Measurements from ENCODE around the gene PDE8A.
"Not testable (repeated sequence)": the region's sequence is repeated elsewhere in the genome, so short reads cannot be mapped to it uniquely, and the experiment has no call there.

PDE8A gene

DNA sequence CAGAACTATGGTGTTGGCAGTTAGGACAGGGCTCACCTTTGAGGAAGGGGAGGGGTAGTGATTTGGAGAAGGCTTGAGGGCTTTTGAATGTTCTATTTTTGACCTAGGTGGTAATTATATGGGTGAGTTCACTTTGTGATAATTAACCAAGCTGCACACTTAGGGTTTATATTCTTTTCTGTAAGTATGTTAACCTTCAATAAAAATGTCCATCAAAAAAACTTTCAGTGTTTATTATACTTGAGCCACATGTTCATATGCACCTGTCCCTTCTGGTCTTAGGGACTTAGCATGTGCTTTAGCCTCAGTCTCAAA is 28.4 kb downstream of the PDE8A start:
- no peak for DNase-seq (ENCODE audit: low read depth)

DNA sequence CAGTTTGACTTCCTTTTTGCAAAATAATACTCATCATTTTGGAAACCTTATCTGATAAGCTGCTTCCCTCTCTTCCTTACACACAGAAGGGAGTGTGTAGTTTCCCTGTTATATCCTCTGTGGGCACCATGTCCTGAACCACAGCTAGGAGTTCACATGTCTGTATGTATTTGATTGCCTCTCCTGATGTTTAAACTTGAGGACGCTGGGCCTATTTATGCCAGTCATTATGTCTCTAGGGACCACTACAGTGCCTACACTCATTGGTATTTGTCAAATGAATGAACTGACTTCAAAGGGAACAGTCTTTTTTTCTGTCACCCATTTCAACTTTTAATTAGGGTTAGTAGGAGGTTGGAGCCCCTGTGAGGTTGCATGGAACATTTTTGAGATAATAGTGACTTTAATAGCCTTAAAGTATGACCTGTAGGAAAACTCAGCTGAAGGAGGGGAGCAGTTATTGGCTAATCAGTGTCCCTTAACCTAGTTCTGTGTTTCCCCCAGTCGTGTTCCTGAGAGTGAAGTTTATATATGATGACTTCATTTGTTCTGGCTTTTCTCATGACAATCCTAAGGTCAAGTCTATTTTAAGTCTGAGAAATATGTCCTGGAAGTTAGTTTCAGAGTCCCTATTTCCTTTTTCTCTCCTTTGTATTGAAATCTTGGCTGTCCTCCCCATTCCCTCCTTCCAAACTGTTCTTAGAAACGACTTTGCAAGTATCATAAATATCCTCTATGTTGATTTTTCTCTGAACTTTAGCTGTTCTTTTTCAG is 28.9 kb downstream of the PDE8A start:
- no peak for DNase-seq (ENCODE audit: low read depth)

DNA sequence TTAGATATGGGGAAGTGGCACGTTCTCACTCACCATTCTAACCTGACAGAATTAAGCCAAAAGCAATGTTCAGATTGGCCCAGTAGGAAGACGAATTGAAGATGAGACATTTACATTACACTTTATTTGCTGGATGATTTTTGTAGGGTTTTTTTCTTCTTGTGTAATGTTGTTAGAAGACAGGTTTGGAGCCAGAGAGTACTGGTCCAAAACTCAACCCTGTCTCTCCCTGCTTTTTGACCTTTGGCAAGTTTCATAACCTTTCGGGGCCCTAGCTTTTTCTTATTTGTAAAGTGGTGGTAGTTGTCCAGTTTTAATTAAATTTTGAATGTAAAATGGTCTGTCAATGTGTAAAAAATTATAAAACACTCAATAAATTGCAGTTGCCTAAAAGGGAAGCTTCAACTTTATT is 29.5 kb downstream of the PDE8A start:
- no peak for DNase-seq (ENCODE audit: low read depth)

DNA sequence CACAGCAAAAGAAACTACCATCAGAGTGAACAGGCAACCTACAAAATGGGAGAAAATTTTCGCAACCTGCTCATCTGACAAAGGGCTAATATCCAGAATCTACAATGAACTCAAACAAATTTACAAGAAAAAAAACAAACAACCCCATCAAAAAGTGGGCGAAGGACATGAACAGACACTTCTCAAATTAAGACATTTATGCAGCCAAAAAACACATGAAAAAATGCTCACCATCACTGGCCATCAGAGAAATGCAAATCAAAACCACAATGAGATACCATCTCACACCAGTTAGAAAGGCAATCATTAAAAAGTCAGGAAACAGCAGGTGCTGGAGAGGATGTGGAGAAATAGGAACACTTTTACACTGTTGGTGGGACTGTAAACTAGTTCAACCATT is 30.1 kb downstream of the PDE8A start:
- not testable (repeated sequence) for DNase-seq (ENCODE audit: low read depth)

DNA sequence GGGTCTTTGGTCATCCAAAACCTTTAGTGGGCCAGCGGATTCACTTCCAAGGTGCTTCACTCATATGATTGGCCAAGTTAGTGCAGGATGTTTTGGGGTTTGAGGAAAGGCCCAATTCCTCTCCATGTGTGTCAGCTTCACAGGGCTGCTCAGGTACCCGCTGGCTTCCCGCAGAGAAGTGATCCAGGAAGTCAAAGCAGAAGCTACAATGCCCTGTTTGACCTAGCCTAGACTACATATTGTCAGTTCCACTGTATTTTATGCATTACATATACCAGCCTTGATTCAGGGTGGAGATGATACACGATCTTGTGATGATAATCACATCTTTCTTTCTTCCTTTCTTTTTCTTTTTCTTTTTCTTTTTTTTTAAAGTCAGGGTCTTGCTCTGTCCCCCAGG is 32.1 kb downstream of the PDE8A start:
- no peak for DNase-seq (ENCODE audit: low read depth)

DNA sequence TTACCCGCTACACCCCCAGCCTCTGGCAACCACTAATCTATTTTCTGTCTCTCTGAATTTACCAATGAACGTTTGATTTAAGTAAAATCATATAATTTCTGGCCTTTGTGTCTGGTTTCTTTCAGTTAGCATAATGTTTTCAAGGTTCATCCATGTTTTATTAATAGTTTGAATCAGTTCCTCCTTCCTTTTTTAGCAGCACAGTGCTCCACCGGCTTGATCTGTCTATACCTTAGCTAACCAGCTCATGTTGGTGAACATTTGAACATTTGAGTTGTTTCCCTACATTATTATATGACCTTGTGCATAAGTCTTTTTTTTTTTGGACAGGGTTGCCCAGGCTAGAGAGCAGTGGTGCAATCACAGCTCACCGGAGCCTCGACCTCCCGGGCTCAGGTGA is 33.3 kb downstream of the PDE8A start:
- DNase-seq (ENCODE audit: low read depth), result no peak

DNA sequence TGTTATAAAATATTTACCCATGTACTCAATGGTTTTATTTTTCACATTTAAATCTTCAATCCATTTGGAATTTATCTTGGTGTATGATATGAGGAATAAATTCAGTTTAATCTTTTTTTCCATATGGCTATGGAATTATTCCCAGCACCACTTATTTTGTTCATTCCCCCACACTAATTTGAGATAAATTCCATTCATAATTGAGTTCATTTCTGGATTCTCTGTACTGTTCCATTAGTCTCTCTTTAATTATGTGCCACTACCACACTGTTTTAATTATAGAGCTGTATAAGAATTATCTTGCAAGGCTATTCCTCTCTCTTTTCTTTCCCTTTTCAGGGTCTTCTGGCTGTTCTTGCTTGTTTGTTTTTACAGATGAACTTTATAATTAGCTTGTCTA is 34.6 kb downstream of the PDE8A start:
- no peak for DNase-seq (ENCODE audit: low read depth)

DNA sequence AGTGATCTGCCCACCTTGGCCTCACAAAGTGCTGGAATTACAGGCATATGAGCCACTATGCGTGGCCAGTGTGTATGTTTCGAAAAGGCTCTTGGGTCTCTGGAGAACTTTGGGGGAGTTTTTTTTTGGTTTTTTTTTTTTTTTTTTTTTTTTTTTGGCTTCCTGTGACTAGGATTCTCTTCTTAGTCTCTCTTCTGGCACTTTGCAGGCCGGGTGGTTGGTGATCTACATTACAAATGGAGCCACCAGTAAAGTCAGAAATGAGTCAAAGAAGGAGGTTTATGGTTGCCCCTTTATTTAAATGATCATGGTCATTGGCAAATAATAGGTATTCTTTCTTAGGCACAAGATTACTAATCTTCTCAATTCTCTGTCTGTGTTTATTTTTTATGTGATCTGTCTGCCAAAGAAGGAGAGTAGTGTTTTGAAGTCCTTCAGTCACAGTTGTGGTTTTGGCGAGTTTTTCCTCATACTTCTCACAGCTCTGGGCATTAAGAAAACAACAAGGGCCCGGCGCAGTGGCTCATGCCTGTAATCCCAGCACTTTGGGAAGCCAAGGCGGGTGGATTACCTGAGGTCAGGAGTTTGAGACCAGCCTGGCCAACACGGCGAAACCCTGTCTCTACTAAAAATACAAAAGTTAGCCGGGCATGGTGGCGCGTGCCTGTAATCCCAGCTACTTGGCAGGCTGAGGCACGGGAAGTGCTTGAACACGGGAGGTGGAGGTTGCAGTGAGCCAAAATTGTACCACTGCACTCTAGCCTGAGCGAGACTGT is 38.3 kb downstream of the PDE8A start:
- no peak for DNase-seq (ENCODE audit: low read depth)

DNA sequence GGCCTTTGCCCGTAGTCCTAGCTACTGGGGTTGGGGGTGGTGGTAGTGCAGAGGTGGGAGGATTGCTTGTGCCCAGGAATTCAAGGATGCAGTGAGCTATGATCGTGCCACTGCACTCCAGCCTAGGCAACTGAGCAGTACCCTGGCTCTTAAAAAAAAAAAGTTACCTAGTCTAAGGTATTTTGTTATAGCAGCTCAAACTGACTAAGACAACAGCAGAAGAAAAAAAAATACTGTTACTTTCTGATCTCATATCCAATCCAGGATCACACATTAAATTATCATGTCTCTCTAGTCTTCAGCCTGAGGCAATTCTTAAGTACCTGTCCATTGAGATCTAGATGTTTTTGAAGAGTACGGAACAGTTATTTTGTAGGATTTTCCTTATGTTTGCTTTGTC is 39.8 kb downstream of the PDE8A start:
- no peak for DNase-seq (ENCODE audit: low read depth)

DNA sequence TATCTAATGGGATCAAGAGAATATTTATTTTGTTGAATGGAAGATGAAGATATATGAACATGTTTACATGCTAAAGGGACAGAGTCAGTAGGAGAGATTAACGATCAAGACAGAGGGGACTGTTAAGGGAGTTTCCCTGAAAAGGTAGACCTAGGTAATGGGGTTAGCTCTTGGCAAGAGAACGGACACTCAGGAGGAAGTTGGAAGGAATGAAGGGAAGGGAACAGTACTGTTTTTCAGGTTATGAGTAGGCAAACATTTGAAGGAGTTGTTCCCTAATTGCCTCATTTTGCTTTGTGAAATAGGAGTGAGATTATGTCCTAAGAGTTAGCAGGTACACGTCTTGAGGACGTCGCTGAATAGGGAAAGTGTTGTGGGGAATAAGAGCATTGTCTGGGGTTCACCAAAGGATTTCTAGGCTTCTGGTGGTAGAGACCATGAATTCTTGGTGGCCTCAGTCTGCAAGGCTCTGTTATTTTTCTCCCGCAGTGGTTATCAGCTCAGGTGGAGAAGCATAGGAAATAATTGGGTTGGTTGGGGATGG is 41.3 kb downstream of the PDE8A start:
- no peak for DNase-seq (ENCODE audit: low read depth)

DNA sequence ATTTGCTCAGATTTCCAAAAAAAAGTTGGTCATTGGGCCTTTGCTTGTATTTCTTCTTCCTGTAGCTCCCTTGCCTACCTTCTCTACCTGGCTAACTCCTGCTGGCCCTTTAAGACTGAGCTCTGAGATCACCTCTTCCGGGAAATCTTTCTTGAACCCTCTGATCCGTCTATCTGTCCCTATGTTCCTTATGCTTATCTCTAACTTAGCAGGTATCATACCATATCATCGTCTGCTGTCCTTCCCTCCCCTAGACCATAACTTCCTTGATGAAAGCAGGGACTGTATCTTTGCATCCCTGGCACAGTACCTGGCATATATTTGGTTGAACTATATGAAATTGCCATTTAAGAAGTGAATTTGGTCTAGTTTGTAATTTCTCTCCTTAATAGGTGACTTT is 42.3 kb downstream of the PDE8A start:
- no peak for DNase-seq (ENCODE audit: low read depth)

DNA sequence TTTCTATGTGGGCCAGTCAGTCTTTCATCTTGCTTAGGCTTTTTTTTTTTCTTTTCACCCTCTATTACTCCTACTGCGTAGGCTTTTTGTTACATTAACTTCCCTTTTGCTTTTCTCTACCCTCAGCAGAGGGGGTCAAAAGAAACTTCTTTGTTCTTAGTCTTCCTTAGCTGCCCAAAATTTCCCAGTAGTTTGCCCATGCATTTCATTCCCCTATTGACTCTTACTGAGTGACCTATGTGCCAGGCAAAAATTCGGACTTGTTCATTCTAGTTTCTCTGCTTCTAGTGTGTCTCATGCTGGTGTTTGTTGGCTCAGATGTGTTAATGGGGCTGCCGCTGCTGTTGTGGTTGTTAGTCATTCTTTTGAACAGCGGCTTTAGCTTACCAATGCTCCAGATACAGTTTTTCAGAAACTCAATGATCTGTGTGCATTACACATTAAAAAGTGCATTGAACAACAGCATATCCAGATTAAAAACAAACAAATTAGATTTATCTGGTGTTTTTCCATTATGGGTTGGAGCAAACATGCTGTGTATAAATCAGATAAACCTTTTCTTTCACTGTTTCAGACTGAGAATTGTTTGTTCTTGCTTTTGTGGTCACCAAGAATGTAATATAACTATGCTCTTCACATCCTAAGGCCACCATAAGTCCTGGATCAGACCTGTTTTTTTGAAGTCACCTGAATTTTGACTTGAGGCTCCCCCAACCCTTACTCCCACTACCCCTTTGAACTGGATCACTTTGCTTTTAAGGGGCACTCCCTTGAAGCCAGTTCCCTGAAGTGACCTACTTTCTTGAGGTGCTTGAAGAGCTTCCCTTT is 43.1 kb downstream of the PDE8A start:
- no peak for DNase-seq (ENCODE audit: low read depth)

DNA sequence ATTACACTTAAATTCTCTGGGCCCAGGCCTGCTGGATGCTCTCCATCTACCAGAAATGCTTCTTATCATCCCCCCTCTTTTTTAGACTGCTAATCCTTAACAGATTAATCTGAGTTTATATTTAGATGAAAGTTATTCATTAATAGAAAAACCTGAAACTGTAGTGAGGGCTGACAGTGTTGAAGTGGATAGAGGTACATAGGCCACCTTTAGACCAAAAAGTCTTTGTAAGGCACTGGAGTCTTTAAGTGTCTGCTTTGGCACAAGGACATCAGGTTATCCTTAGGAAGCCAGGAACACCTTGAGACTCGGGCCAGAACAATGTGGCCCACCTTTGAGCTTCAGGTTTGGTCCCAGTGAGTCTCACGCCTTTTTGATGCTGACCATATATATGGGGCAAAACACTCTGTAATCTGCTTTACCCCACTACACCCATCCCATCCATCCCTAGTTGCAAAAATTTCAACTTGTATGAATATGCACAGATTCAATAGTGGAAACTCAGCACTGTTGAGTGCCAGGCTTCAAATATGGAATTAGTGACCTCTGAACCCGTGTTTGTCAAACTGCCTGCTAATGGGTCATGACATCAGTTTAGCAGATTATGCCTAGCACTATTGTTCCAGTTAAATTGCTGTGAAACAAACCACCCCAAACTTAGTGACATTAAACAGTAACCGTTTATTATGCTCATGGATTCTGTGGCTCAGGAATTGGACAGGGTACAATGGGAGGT is 44.0 kb downstream of the PDE8A start:
- DNase-seq (ENCODE audit: low read depth), result no peak

DNA sequence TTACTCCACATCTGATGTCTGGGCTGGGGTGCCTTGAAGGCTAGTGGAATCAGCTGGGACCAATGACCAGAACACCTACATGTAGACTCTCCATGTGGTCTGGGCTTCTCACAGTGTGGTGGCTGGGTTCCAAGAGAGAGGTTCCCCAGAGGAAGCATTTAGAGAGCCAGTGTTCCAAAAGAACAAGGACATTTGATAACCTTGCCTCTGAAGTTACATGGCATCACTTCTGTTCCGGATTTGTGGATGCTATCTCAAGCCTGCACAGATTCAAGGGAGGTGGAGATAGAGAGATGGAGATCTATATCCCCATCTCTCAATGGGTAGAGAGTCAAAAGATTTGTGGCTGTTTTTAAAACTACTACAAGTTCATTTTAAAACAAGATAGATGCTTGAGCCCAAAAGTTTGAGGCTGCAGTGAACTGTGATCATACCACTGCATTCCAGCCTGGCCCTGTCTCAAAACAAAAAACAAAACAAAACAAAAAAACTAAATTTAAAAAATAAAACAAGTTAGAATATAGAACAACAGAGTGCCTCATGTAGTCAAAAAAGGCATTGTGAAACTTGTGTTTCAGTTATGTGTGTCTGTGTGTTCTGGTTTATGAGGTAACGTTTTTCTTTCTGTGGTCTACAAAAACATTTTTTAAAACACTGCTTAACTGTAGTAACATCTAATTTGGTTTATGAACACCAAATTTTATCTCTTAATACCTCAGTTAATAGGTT is 44.8 kb downstream of the PDE8A start:
- no peak for DNase-seq (ENCODE audit: low read depth)

DNA sequence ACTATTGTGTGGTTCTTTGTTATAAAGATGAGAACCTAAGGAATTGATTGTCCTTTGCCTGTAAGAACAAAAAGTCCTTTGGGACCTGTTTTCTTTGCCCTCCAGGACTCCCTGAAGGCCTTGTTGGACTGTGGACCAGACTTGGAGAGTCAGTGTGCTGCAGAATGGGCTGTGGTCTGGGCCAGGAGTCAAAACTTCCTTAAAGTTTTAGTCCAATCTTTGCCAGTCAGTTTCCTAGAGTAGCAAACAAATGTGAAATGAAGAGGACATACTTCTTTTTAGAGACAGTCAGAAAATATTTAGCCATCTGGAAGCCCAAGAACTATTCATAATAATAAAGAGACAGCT is 45.4 kb downstream of the PDE8A start:
- DNase-seq (ENCODE audit: low read depth), result no peak

DNA sequence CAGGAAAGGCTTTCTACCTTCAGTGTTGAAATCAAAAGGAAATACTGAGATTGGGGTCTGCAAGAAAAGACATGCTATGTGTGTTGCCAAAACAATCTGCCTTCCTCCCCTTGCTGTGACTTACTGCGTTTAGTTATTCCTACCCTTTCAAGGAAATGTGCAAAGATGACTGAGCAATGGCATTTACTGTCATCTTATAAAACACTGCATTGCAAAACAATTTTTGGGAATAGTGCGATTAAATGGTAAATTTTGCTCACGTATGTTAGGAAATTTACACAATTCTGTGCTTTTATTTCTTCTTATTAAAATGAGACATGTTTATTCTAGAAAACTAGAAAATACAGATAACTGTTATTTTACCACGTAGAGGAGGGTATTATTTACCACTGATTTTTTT is 45.8 kb downstream of the PDE8A start:
- no peak for DNase-seq (ENCODE audit: low read depth)

DNA sequence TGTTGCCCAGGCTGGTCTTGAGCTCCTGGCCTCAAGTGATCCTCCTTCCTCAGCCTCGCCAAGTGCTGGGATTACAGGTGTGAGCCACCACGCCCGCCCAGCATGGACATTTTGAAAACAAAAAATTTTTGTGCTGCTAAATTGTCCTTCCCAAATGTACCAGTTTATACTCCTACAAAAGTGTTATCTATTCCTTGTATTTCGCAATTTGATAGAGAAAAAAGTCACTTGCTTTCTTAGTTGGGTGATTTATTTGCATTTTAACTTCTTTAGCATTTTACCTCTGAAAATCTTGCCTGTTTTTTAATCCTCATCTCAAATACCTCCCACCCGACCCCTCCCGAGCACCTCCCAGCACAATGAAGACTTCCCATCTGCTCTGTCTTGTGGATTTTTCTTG is 46.8 kb downstream of the PDE8A start:
- DNase-seq (ENCODE audit: low read depth), result no peak

DNA sequence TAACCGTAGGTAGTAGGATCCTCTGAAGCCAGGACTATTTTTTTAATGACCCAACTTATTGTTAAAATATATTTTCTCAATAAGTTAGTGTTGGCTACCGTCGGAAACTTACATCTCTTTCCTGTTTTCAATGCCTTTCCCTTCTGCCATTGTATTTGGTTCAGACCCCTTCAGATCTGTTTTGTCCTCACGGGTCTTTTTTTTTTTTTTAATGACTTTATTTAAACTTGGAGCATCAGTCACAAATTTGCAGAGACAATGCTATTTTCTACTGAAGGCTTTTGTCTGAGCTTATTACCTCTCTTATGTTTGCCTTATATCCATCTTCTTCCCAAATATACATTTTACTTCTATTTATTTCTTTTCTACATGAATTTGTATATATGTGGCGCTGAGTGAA is 47.6 kb downstream of the PDE8A start:
- no peak for DNase-seq (ENCODE audit: low read depth)

DNA sequence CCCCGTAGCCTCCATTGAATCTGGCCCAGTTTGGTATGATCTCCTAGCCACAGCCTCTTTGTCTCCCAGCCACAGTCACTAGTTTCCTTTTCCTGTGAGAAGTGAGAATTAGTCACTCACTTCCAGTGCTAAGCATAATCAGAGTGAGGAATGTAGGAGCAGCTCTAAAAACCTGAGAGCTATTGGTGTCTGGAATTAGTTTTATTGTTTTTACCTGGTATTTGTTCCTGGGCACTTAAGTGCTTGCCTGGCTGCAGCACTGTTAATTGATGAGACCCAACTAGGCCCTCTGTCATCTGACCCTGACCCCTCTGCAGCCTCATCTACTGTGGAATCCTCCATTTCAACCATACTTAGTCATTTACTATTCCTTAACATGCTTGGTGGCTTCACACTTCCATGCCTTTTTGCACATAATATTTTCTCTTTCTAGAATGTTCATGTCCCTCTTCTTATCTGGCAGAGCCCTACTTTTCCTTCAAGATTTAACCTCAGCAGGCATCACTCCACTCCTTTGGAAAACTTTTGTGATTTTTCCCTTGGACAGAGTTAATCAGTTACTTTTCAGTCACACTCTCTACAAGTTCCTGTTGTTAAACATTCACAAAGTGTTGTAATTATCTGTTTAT is 48.8 kb downstream of the PDE8A start:
- DNase-seq (ENCODE audit: low read depth), result no peak

DNA sequence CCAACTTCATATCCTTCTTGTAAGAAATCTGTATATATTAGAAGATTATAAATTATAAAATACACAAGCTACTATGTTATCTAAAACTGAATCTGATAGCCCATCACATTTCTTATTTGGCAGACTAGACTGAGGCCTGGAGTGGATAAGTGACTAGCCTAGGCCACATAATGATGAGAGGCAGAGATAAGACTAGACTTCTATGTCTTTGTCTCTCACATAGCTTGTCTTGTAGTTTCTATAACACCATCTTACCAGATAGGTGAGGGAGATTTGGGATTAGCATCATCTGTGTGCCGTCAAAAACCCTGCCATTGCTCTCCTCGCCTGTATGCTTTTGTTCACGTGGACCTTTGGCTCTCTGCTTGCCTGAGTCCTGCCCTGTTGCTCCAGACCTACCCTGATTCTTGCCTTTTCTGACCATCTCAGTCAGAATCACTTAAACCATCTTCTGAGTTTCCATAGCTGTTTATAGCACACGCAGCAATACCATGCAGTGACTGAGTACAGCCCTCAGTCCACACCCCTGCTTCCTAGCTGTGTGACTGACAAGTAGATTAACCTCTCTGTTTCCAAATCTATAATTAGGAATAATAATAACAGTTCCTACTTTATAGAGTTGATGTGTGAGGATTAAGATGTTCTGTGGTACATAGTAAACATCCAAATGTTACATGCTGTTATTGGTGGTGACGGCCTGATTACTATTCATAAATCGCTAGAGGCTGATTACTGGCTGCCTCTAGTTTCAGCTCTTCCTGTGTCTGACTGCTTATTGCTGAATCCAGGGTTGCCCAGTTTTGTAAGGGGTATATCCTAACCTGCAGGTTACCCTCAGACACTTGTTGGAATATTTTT is 49.7 kb downstream of the PDE8A start:
- DNase-seq (ENCODE audit: low read depth), result no peak

Data from stimulated activated CD4-positive, alpha-beta T cell treated with anti-CD3 and anti-CD28 coated beads, Interleukin-2, amount 100 ng/mL, for 4 hours (primary cell).